SK-N-SH (cell line): ENCODE data around the gene ABCD1. TPM values are rescaled to one million over a fixed set of nuclear protein-coding genes. Genes with fewer than 3 reads are reported as not detected.

Experiments used
- CTCF ChIA-PET: fragments of 300-600, 350-600 bp; formaldehyde crosslinking; extraction: SDS; loops from one replicate; lab custom pipeline; 2021; lab: Yijun Ruan, JAX
- POLR2A ChIA-PET: fragments of 350-600 bp; sonication (Branson Sonifier 250); formaldehyde crosslinking; extraction: SDS; loops from one replicate; lab custom pipeline; 2020; ENCODE audit warnings: antibody characterized with exemption, inconsistent platforms; lab: Yijun Ruan, JAX
- DNase-seq: peaks from one replicate; pipeline ENCODE4 v3.0.0; 2012
- H2AFZ ChIP-seq: fragments of 200-600 bp; sonication (generic); 2 replicates; pipeline ENCODE4 v1.8.1; 2016; ENCODE audit warnings: antibody characterized with exemption, mild to moderate bottlenecking, low read depth
- H3F3A ChIP-seq: fragments of 200-600 bp; sonication (generic); replicated peaks from 2 replicates; pipeline ENCODE3; 2016; ENCODE audit warnings: antibody characterized with exemption, mild to moderate bottlenecking; ENCODE audit not compliant: insufficient read depth
- H3K27ac ChIP-seq, 2 experiments: fragments of 200-500 bp in 1 of 2; fragments of 200-600 bp in 1 of 2; sonication (Bioruptor generic) in 1 of 2; sonication (generic), shearing (Covaris generic) in 1 of 2; 2 replicates each; pipeline versions ENCODE4 v1.5.1 to v1.6.1; 2014 to 2016; ENCODE audit warnings: low read depth in 2 of 2, inconsistent platforms in 1 of 2, low read length in 1 of 2, mild to moderate bottlenecking in 1 of 2, mixed read lengths in 1 of 2
- H3K27me3 ChIP-seq: fragments of 200-600 bp; sonication (generic), shearing (Covaris generic); 2 replicates; pipeline ENCODE4 v1.6.1; 2016; ENCODE audit warnings: mixed run types; ENCODE audit not compliant: insufficient read depth
- H3K36me3 ChIP-seq, 2 experiments: fragments of 200-500 bp in 1 of 2; fragments of 200-600 bp in 1 of 2; sonication (Bioruptor generic) in 1 of 2; sonication (generic) in 1 of 2; replicated peaks in 1 of 2; 2 replicates each; pipeline versions ENCODE3 to v1.5.1; 2014 to 2016; ENCODE audit warnings: low read length in 1 of 2, mild to moderate bottlenecking in 1 of 2; ENCODE audit not compliant: insufficient read depth in 2 of 2, control insufficient read depth in 1 of 2
- H3K4me1 ChIP-seq, 2 experiments: fragments of 200-500 bp in 1 of 2; fragments of 200-600 bp in 1 of 2; sonication (Bioruptor generic) in 1 of 2; sonication (generic), shearing (Covaris generic) in 1 of 2; 2 replicates each; pipeline versions ENCODE4 v1.5.1 to v1.6.1; 2014 to 2016; ENCODE audit warnings: low read depth in 1 of 2, low read length in 1 of 2, mixed run types in 1 of 2; ENCODE audit not compliant: insufficient read depth in 2 of 2, control insufficient read depth in 1 of 2
- H3K4me2 ChIP-seq: fragments of 200-600 bp; sonication (generic), shearing (Covaris generic); 2 replicates; pipeline ENCODE4 v1.6.1; 2017; ENCODE audit warnings: mixed run types
- H3K4me3 ChIP-seq, 2 experiments: fragments of 200-500 bp in 1 of 2; fragments of 200-600 bp in 1 of 2; sonication (Bioruptor generic) in 1 of 2; sonication (generic), shearing (Covaris generic) in 1 of 2; 2 replicates each; pipeline versions ENCODE4 v1.5.1 to v1.8.1; 2014 to 2016; ENCODE audit warnings: low read depth in 2 of 2, inconsistent platforms in 1 of 2, low read length in 1 of 2, mild to moderate bottlenecking in 1 of 2, mixed read lengths in 1 of 2, moderate library complexity in 1 of 2
- H3K79me2 ChIP-seq: fragments of 200-600 bp; sonication (generic); 2 replicates; pipeline ENCODE4 v1.8.1; 2017; ENCODE audit warnings: mild to moderate bottlenecking; ENCODE audit not compliant: insufficient read depth
- H3K9ac ChIP-seq: fragments of 200-600 bp; sonication (generic); 2 replicates; pipeline ENCODE4 v1.6.1; 2017; ENCODE audit warnings: mixed run types
- H3K9me2 ChIP-seq: fragments of 200-600 bp; sonication (generic); 2 replicates; pipeline ENCODE4 v1.6.1; 2017; ENCODE audit warnings: mixed run types
- H3K9me3 ChIP-seq: fragments of 200-600 bp; sonication (generic); 2 replicates; pipeline ENCODE4 v1.6.1; 2017; ENCODE audit warnings: mixed run types, mild to moderate bottlenecking, moderate library complexity
- H4K20me1 ChIP-seq: fragments of 200-600 bp; sonication (generic); 2 replicates; pipeline ENCODE4 v1.6.1; 2017; ENCODE audit warnings: mild to moderate bottlenecking, mixed run types; ENCODE audit not compliant: insufficient read depth
- ELF1 ChIP-seq: IDR thresholded peaks from 2 replicates; pipeline ENCODE4 v1.4.0; 2012
- EZH2phosphoT487 ChIP-seq: fragments of 200-600 bp; sonication (generic); IDR thresholded peaks from 2 replicates; pipeline ENCODE4 v1.6.1; 2017; ENCODE audit warnings: low read depth, mixed run types, mild to moderate bottlenecking, antibody characterized with exemption, moderate library complexity, borderline replicate concordance
- FOSL2 ChIP-seq: IDR thresholded peaks from 2 replicates; pipeline ENCODE4 v1.4.0; 2012; ENCODE audit warnings: low read depth, mild to moderate bottlenecking, moderate library complexity, borderline replicate concordance
- FOXJ3 ChIP-seq: sonication (generic); formaldehyde crosslinking; IDR thresholded peaks from 2 replicates; pipeline ENCODE4 v1.5.1; 2020; ENCODE audit warnings: mild to moderate bottlenecking, missing genetic modification reagents
- FOXM1 ChIP-seq: IDR thresholded peaks from 2 replicates; pipeline ENCODE4 v1.4.0; 2012; ENCODE audit warnings: low read depth, mild to moderate bottlenecking
- GATA2 ChIP-seq: sonication (generic); formaldehyde crosslinking; IDR thresholded peaks from 2 replicates; pipeline ENCODE4 v1.5.0; 2020; ENCODE audit warnings: mild to moderate bottlenecking, missing genetic modification reagents
- JUND ChIP-seq: IDR thresholded peaks from 2 replicates; pipeline ENCODE4 v1.4.0; 2012
- NFIC ChIP-seq: IDR thresholded peaks from 2 replicates; pipeline ENCODE4 v1.4.0; 2012; ENCODE audit warnings: borderline replicate concordance
- PBX3 ChIP-seq: IDR thresholded peaks from 2 replicates; pipeline ENCODE4; 2012
- POLR2AphosphoS5 ChIP-seq: IDR thresholded peaks from 2 replicates; pipeline ENCODE4 v1.6.1; 2012; ENCODE audit warnings: low read depth, low read length
- RAD21 ChIP-seq: IDR thresholded peaks from 2 replicates; pipeline ENCODE4 v1.6.1; 2012; ENCODE audit warnings: mild to moderate bottlenecking, low read length
- RCOR1 ChIP-seq: fragments of 150-350 bp; IDR thresholded peaks from 2 replicates; pipeline ENCODE4 v1.6.1; 2017; ENCODE audit warnings: antibody characterized with exemption, low read length
- TAF1 ChIP-seq: IDR thresholded peaks from 2 replicates; pipeline ENCODE4 v1.6.1; 2012; ENCODE audit warnings: low read depth, mild to moderate bottlenecking, low read length, moderate library complexity, borderline replicate concordance
- TEAD4 ChIP-seq: IDR thresholded peaks from 2 replicates; pipeline ENCODE4 v1.4.0; 2012; ENCODE audit warnings: mild to moderate bottlenecking, borderline replicate concordance; ENCODE audit not compliant: insufficient read depth
- YY1 ChIP-seq: IDR thresholded peaks from 2 replicates; pipeline ENCODE4 v1.4.0; 2012; ENCODE audit warnings: low read depth, mild to moderate bottlenecking
- WGBS: methylation state at CpG from one replicate; pipeline ENCODE4 v1.1.6; 2017; ENCODE audit warnings: low lambda C conversion rate; 5-methylcytosine and 5-hydroxymethylcytosine counted together
- polyA plus RNA-seq, 3 experiments: library from polyadenylated mRNA; depleted of rRNA; stranded (reverse); fragments of >200 nt; gene quantifications; 2 replicates each; pipeline ENCODE4 v1.2.3, GENCODE V29; 2012
- TF ChIP-seq, protein P1 (sequence below): IDR thresholded peaks from 2 replicates; pipeline ENCODE4 v1.4.0; 2012; ENCODE audit warnings: low read depth, borderline replicate concordance
- TF ChIP-seq, protein P2 (sequence below): IDR thresholded peaks from 2 replicates; pipeline ENCODE4 v1.4.0; 2012; ENCODE audit warnings: low read depth
- TF ChIP-seq, protein P3 (sequence below): fragments of 200-600 bp; sonication (generic); IDR thresholded peaks from 2 replicates; pipeline ENCODE4 v1.6.1; 2017; ENCODE audit warnings: antibody characterized with exemption, mild to moderate bottlenecking, moderate library complexity

ABCD1 gene
- polyA plus RNA-seq, 1 of the 3 experiments (the other 2 are of a cell fraction): 7.9 TPM

- CTCF ChIA-PET: interaction anchor here (0.8 to 10.2 kb wide), 17 partner anchors 16 to 209 kb away, joined by 3 to 134 read pairs (median 4); partner anchors contain the start of genes HCFC1 and RENBP
- H3K9ac ChIP-seq: no peak overlapping the region
Measured at GRCh38 chrX:153762626-153763173, 38.0 kb downstream of the ABCD1 start.

GRCh38 chrX:153763298-153763932 lies 38.8 kb downstream of the ABCD1 start:
- Histone ChIP-seq H3K9me2 (no peaks in the 10 kb centered on the region), H3K4me1 (peaks cover 2 to 27% of the 10 kb centered on the region in 2 experiments; a peak in 1 of 4 replicates), H3K36me3 (no peaks in the 10 kb centered on the region), H3K4me3 (no peak overlapping the region), H3K9ac (no peak overlapping the region), H3K27me3 (no peaks in the 10 kb centered on the region), H3F3A (no peaks in the 10 kb centered on the region), H3K9me3 (no peaks in the 10 kb centered on the region), H3K4me2 (no peak overlapping the region), H4K20me1 (peaks cover 9% of the 10 kb centered on the region; the same call in 1 of the 2 replicates), H2AFZ (no peak overlapping the region), H3K79me2 (peaks cover 6% of the 10 kb centered on the region; the same call in 1 of the 2 replicates), H3K27ac (no peak overlapping the region)
- CTCF ChIA-PET: interaction anchor here (0.6 to 10.2 kb wide), 37 partner anchors 8 to 249 kb away, joined by 3 to 134 read pairs (median 4); partner anchors contain the start of genes HCFC1, NAA10 and RENBP
- WGBS: 72% methylated on average over 12 of the region's 18 CpGs
- DNase-seq: no peak
- POLR2A ChIA-PET: interaction anchor here (0.6 to 1.2 kb wide), 2 partner anchors 37 to 237 kb away, joined by 3 to 4 read pairs; no protein-coding TSS in a partner anchor
- TF ChIP-seq PBX3 (no peak), FOXM1 (no peak), RAD21 (no peak), EZH2phosphoT487 (no peak), YY1 (no peak), RCOR1 (no peak), FOSL2 (no peak), POLR2AphosphoS5 (no peak), FOXJ3 (CRISPR knock-in tag) (no peak)
- TF ChIP-seq, protein P1, sequence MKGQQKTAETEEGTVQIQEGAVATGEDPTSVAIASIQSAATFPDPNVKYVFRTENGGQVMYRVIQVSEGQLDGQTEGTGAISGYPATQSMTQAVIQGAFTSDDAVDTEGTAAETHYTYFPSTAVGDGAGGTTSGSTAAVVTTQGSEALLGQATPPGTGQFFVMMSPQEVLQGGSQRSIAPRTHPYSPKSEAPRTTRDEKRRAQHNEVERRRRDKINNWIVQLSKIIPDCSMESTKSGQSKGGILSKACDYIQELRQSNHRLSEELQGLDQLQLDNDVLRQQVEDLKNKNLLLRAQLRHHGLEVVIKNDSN: no peak
- TF ChIP-seq, protein P2, sequence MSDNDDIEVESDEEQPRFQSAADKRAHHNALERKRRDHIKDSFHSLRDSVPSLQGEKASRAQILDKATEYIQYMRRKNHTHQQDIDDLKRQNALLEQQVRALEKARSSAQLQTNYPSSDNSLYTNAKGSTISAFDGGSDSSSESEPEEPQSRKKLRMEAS: no peak

More at GRCh38 chrX:153762626-153763173, 38.0 kb downstream of the ABCD1 start:
- 71% methylated on average over 12 of the region's 14 CpGs for WGBS
- H3F3A ChIP-seq: no peaks in the 10 kb centered on the region
- no peaks in the 10 kb centered on the region for H3K9me2 ChIP-seq
- TF ChIP-seq, protein P3, sequence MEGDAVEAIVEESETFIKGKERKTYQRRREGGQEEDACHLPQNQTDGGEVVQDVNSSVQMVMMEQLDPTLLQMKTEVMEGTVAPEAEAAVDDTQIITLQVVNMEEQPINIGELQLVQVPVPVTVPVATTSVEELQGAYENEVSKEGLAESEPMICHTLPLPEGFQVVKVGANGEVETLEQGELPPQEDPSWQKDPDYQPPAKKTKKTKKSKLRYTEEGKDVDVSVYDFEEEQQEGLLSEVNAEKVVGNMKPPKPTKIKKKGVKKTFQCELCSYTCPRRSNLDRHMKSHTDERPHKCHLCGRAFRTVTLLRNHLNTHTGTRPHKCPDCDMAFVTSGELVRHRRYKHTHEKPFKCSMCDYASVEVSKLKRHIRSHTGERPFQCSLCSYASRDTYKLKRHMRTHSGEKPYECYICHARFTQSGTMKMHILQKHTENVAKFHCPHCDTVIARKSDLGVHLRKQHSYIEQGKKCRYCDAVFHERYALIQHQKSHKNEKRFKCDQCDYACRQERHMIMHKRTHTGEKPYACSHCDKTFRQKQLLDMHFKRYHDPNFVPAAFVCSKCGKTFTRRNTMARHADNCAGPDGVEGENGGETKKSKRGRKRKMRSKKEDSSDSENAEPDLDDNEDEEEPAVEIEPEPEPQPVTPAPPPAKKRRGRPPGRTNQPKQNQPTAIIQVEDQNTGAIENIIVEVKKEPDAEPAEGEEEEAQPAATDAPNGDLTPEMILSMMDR: no peak
- TF ChIP-seq NFIC (no peak), PBX3 (no peak), JUND (no peak), TAF1 (no peak), FOSL2 (no peak), POLR2AphosphoS5 (no peak), ELF1 (no peak), GATA2 (CRISPR knock-in tag) (no peak), RAD21 (no peak), TEAD4 (no peak), EZH2phosphoT487 (no peak)
- POLR2A ChIA-PET: interaction anchor here (1.2 kb wide), 1 partner anchor 36 kb away, joined by 4 read pairs; no protein-coding TSS in a partner anchor
- H3K4me3 ChIP-seq: no peak overlapping the region
- H3K4me1 ChIP-seq: peaks cover 2 to 27% of the 10 kb centered on the region in 2 experiments; a peak in 1 of 4 replicates
- no peaks in the 10 kb centered on the region for H3K9me3 ChIP-seq
- no peak for DNase-seq
- H3K27me3 ChIP-seq: no peaks in the 10 kb centered on the region
- H3K27ac ChIP-seq: no peak overlapping the region
- H4K20me1 ChIP-seq: peaks cover 9% of the 10 kb centered on the region; the same call in 1 of the 2 replicates
- H3K4me2 ChIP-seq: no peak overlapping the region
- H2AFZ ChIP-seq: no peak overlapping the region
- H3K36me3 ChIP-seq: no peaks in the 10 kb centered on the region
- H3K79me2 ChIP-seq: peaks cover 6% of the 10 kb centered on the region; the same call in 1 of the 2 replicates
